Gastrocnemius medialis (tissue), 4 donors: ENCODE measurements around the gene TACC3.

Source experiments
- POLR2A ChIP-seq, 2 donors: fragments of 450-650 bp; IDR thresholded peaks; one replicate each; pipeline ENCODE4 v1.6.1; 2017; ENCODE audit warnings: antibody characterized with exemption in 2 of 2, mild to moderate bottlenecking in 2 of 2, moderate library complexity in 2 of 2
- TF ChIP-seq, protein P1 (sequence below), 5 experiments: fragments of 450-650 bp in 3 of 5; fragments of 200-600 bp in 2 of 5; sonication (generic) in 2 of 5; IDR thresholded peaks in 4 of 5; conservative IDR thresholded peaks in 1 of 5; 1 replicate in 4 of 5; 2 replicates in 1 of 5; pipeline ENCODE4 v1.5.1; 2016 to 2019; ENCODE audit warnings: antibody characterized with exemption in 5 of 5, mild to moderate bottlenecking in 3 of 5, moderate library complexity in 3 of 5

- TF ChIP-seq, protein P1, sequence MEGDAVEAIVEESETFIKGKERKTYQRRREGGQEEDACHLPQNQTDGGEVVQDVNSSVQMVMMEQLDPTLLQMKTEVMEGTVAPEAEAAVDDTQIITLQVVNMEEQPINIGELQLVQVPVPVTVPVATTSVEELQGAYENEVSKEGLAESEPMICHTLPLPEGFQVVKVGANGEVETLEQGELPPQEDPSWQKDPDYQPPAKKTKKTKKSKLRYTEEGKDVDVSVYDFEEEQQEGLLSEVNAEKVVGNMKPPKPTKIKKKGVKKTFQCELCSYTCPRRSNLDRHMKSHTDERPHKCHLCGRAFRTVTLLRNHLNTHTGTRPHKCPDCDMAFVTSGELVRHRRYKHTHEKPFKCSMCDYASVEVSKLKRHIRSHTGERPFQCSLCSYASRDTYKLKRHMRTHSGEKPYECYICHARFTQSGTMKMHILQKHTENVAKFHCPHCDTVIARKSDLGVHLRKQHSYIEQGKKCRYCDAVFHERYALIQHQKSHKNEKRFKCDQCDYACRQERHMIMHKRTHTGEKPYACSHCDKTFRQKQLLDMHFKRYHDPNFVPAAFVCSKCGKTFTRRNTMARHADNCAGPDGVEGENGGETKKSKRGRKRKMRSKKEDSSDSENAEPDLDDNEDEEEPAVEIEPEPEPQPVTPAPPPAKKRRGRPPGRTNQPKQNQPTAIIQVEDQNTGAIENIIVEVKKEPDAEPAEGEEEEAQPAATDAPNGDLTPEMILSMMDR (IDR thresholded peaks at IDR 0.05 in 4 of 5, conservative IDR thresholded peaks at IDR 0.05 in 1 of 5): no peak
- no peak for TF ChIP-seq POLR2A (IDR thresholded peaks at IDR 0.05)
These were observed 9.3 kb downstream of the TACC3 start for GRCh38 chr4:1730532-1731135.
